ENCODE results near the gene EIF3D. TPM values are rescaled to one million over a fixed set of nuclear protein-coding genes. Genes with fewer than 3 reads are reported as not detected.

The EIF3D gene, protein sequence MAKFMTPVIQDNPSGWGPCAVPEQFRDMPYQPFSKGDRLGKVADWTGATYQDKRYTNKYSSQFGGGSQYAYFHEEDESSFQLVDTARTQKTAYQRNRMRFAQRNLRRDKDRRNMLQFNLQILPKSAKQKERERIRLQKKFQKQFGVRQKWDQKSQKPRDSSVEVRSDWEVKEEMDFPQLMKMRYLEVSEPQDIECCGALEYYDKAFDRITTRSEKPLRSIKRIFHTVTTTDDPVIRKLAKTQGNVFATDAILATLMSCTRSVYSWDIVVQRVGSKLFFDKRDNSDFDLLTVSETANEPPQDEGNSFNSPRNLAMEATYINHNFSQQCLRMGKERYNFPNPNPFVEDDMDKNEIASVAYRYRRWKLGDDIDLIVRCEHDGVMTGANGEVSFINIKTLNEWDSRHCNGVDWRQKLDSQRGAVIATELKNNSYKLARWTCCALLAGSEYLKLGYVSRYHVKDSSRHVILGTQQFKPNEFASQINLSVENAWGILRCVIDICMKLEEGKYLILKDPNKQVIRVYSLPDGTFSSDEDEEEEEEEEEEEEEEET
- total RNA-seq = 100 to 1,000 TPM; 166 to 232 (median 195) TPM

DNA sequence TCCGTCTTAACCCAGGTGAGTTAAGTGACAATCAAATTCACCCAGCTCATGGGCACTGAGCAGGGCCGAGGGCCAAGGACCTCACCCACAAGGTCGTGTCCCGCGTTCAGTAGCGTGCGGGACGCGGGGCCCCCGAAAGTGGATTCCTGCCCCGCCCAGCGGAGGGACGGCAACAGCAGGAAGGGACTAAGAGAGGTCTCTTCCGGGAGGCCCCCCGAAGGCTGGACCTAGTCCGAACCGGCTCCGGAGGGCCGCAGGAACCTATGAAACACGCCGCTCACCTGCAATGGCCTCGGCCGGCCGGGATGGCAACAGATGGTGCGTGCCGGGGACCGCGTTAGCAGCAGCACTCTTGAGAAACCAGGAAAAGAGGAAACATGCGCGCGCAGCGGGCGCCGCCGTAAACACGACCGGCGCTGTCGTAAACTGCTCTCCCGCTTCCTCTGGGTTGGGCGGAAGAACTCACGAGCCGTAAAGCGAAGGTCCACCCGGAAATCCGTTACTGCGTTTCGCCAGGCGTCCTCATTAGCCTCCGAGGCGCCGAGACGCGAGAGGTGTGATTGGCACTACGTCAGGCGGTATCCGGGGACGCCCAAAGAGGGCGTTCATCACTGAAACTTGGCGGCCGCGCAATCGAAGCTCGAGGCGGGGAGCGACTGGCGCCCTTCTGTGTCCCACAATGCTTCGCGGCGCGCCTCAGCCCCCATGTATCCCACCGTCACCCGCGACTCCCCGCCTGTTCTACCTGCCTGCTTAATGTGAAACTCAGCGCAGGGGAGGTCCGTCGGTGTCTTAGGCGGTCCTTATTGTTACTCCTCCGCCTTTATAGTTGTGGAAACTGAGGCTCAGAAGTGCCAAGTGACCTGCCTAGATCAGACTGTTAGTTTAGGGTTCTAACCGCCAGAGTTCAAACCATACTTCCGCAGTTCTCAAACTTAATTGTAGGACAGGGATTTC, at the start of gene EIF3D:
Gene EIF3D (minus strand): TSS at position 372 of the 957 bp plus-strand sequence. CDS start 3,045 bp downstream, outside the sequence.
- WGBS, 10 experiments = 0 to 6% (median 2%) methylated on average over 2 to 33 of the region's 82 CpGs; no CpG with 5 or more reads in 4 of the 10 experiments
- Histone ChIP-seq H3K4me3 (peak within 1 kb of the TSS; percentile 55 to 76 (median 59)), H3K27ac (peak within 1 kb of the TSS; percentile 69 to 88), H3K4me1 (replicated peaks in 1 of 2) (peaks cover 14 to 17% of the 10 kb centered on the region in 2 donors)
- ATAC-seq (replicated peaks in 6 of 8) = peak; percentile 81 to 95 (median 93)
- in situ Hi-C loops (cut with MboI; ENCODE audit: low pct_unique_long_range_greater_than_20kb in 2 of 9, low sequenced_read_pairs in 9 of 9, unreplicated experiment in 9 of 9) = loop anchor here in 3 of 9 experiments (25.0 kb wide), 3 partner anchors 233 to 458 kb away; partner anchors contain the start of gene NCF4 (in 1 of the 3)

DNA sequence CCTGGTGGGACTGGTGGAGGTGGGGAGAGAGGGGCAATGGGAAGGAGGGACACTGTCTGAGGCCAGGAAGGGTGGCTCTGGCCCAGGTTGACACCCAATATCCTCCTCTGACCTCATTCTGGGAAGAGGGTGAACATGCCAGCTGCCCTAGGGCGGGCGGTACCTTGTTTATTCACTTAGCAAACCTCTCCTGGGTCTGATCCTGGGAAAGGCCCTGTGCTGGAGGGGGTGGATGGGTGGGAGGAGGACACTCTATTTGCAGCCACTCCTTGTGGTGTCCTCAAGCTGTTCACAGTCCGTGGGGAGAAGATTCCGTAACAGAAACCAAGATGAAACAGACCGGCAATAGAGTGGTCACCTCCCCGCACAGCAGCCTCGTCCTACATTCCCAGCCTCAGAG, 49.7 kb upstream of the EIF3D start:
- peak in 2 of 8 experiments; percentile 65 to 84 for ATAC-seq (replicated peaks in 6 of 8)
- in situ Hi-C loops (cut with MboI; ENCODE audit: low pct_unique_long_range_greater_than_20kb in 2 of 9, low sequenced_read_pairs in 9 of 9, unreplicated experiment in 9 of 9) = no loop called here
- Histone ChIP-seq H3K27ac (no peak overlapping the region), H3K4me3 (no peak overlapping the region), H3K4me1 (replicated peaks in 1 of 2) (peaks cover 0 to 3% of the 10 kb centered on the region in 2 donors)
- WGBS, 10 experiments = 18 to 100% (median 40%) methylated on average over 1 to 2 of the region's 7 CpGs; no CpG with 5 or more reads in 7 of the 10 experiments

- in situ Hi-C loops (cut with MboI; ENCODE audit: low pct_unique_long_range_greater_than_20kb in 2 of 9, low sequenced_read_pairs in 9 of 9, unreplicated experiment in 9 of 9) = no loop called here
- WGBS, 10 experiments = 77 to 90% (median 87%) methylated on average over 2 to 7 of the region's 13 CpGs; no CpG with 5 or more reads in 7 of the 10 experiments
- Histone ChIP-seq H3K4me3 (no peak overlapping the region), H3K27ac (no peak overlapping the region), H3K4me1 (replicated peaks in 1 of 2) (peaks cover 0 to 3% of the 10 kb centered on the region in 2 donors)
- ATAC-seq (replicated peaks in 6 of 8) = no peak
These were observed 48.1 kb upstream of the EIF3D start for GRCh38 chr22:36577019-36577418.

- no peak overlapping the region for H3K4me3 ChIP-seq
- peak in 3 of 8 experiments; percentile 69 to 82 (median 70) for ATAC-seq (replicated peaks in 6 of 8)
- in situ Hi-C loops (cut with MboI; ENCODE audit: low pct_unique_long_range_greater_than_20kb in 2 of 9, low sequenced_read_pairs in 9 of 9, unreplicated experiment in 9 of 9) = loop anchor here in 1 of 9 experiments (25.0 kb wide), 1 partner anchor 288 kb away; the partner anchor contains the start of gene NCF4
- WGBS, 10 experiments = 60 to 100% (median 100%) methylated on average over 1 of the region's 1 CpG; no CpG with 5 or more reads in 5 of the 10 experiments
- H3K4me1 ChIP-seq (replicated peaks in 1 of 2) = peaks cover 0 to 6% of the 10 kb centered on the region in 2 donors
- no peak overlapping the region for H3K27ac ChIP-seq
These were observed 45.8 kb upstream of the EIF3D start for GRCh38 chr22:36574728-36575127.

DNA sequence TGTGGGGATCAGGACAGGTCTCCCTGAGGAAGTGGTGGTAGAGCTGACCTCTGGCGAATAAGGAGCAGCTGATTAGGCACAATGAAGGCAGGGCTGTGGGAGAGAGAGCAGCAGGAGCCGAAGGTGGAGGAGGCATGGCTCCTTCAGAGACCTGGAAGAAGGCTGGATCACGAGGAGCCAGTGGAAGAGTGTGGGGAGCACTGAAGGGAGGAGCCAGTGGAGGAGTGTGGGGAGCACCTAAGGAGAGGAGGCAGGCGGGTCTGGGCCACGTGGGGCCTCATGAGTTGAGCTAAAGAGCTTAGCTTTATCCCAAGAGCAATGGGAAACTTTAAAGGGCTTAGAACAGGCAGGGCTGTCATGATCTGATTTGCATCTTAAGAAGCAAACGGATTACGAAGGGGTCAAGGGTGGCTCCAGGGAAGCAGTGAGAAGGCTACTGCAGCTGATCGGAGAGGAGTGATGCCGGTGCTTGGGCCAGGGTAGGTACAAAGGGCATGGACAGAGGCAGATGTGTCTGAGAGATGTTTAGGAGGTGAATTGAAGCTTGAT, 44.9 kb upstream of the EIF3D start:
- peak in 2 of 8 experiments; percentile 15 to 17 for ATAC-seq (replicated peaks in 6 of 8)
- Histone ChIP-seq H3K4me3 (no peak overlapping the region), H3K27ac (no peak overlapping the region), H3K4me1 (replicated peaks in 1 of 2) (peaks cover 0 to 6% of the 10 kb centered on the region in 2 donors)
- in situ Hi-C loops (cut with MboI; ENCODE audit: low pct_unique_long_range_greater_than_20kb in 2 of 9, low sequenced_read_pairs in 9 of 9, unreplicated experiment in 9 of 9) = loop anchor here in 1 of 9 experiments (25.0 kb wide), 1 partner anchor 288 kb away; the partner anchor contains the start of gene NCF4
- 32 to 86% (median 37%) methylated on average over 1 to 7 of the region's 9 CpGs; no CpG with 5 or more reads in 1 of the 10 experiments for WGBS, 10 experiments

DNA sequence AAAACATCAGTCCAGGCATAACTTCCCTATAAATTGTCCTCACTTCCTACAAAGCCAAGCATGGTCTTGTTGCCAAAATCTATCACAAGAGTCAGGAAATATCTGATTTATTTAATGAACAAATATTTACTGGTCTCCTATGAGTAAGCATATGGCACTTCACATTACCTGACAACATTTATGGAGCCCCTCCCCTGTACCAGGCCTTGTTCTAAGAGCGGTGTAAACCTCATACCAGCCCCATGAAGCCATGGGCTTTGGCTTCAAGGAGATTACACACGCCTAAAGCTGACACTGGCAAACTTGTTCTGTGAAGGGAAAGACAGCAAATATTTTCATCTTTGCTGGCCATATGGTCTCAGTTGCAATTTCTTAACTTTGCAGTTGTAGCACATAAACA, 43.0 kb upstream of the EIF3D start:
- H3K4me3 ChIP-seq = no peak overlapping the region
- peaks cover 0 to 6% of the 10 kb centered on the region in 2 donors for H3K4me1 ChIP-seq (replicated peaks in 1 of 2)
- ATAC-seq (replicated peaks in 6 of 8) = no peak
- no peak overlapping the region for H3K27ac ChIP-seq
- in situ Hi-C loops (cut with MboI; ENCODE audit: low pct_unique_long_range_greater_than_20kb in 2 of 9, low sequenced_read_pairs in 9 of 9, unreplicated experiment in 9 of 9) = loop anchor here in 1 of 9 experiments (25.0 kb wide), 1 partner anchor 290 kb away; the partner anchor contains the start of gene NCF4
- WGBS, 10 experiments = 57 to 100% (median 86%) methylated on average over 1 to 2 of the region's 2 CpGs; no CpG with 5 or more reads in 4 of the 10 experiments

DNA sequence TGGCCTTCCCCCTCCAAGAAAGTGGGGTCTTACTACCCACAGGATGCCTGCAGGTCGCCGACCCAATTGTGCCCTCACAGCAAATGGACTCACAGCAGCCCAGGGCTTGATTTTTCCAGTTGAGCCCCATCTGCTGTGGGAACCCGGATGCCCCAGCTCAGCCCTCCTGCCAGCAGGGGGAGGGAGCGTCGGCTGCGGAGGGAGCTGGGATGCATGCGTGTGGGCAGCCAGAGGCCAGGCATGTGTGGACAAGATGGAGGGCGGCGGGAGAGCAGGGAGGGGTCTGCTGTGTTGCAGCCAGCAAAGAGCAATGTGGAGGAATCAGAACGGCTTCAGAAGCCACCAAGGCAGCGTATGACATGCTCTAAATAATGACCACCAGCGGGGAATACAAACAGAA, 41.0 kb upstream of the EIF3D start:
- 10 to 90% (median 45%) methylated on average over 2 to 6 of the region's 12 CpGs; no CpG with 5 or more reads in 3 of the 10 experiments for WGBS, 10 experiments

DNA sequence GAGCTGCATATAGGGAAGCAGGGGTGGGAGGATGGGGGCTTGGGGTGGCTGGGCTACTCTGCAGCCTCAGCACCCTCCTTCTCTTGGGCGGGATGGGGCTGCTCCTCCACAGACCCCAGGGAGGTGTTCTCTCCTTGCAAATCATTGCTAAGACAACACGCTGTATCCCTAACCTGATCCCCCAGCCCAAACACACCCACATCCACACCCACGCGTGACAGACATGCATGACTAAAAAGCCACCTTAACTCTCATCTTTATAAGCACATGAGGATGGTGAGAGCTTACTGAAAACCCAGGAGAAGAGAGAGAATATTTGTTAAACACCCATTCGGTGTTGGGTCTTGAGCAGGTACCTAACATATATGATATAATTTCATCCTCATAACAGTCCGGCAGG, 39.9 kb upstream of the EIF3D start:
- WGBS, 10 experiments = 80 to 100% (median 100%) methylated on average over 1 to 2 of the region's 6 CpGs; no CpG with 5 or more reads in 5 of the 10 experiments
- peaks cover 0 to 4% of the 10 kb centered on the region in 2 donors for H3K4me1 ChIP-seq (replicated peaks in 1 of 2)
- no peak for ATAC-seq (replicated peaks in 6 of 8)
- in situ Hi-C loops (cut with MboI; ENCODE audit: low pct_unique_long_range_greater_than_20kb in 2 of 9, low sequenced_read_pairs in 9 of 9, unreplicated experiment in 9 of 9) = loop anchor here in 1 of 9 experiments (25.0 kb wide), 1 partner anchor 293 kb away; the partner anchor contains the start of gene NCF4
- H3K27ac ChIP-seq = no peak overlapping the region
- H3K4me3 ChIP-seq = no peak overlapping the region

More for the DNA sequence above, 41.0 kb upstream of the EIF3D start:
- in situ Hi-C loops (cut with MboI; ENCODE audit: low pct_unique_long_range_greater_than_20kb in 2 of 9, low sequenced_read_pairs in 9 of 9, unreplicated experiment in 9 of 9) = loop anchor here in 1 of 9 experiments (25.0 kb wide), 1 partner anchor 292 kb away; the partner anchor contains the start of gene NCF4
- H3K4me1 ChIP-seq (replicated peaks in 1 of 2) = peaks cover 0 to 6% of the 10 kb centered on the region in 2 donors
- H3K27ac ChIP-seq = peak overlapping the region in 1 of 2 donors; percentile 31
- ATAC-seq (replicated peaks in 6 of 8) = peak; percentile 48 to 88 (median 72)
- no peak overlapping the region for H3K4me3 ChIP-seq

DNA sequence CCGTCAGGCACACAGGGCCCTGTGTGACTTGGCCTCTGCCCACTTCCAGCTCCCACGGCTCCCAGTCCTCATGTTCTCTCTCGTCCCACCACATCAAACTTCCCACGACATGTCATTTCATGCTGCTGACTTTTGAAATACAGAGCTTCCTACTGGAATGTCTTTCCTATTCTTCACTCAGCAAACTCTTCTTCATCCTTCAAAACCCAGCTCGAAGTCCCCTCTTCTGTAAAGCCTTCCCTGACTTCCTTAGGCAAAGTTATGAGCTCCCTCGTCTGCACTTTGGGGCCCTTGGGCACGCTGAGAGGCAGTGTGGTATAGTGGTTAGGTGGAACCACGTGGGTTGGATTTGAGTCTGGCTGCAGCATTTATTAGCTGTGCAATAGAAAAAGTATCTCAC, 37.8 kb upstream of the EIF3D start:
- whole genome bisulfite sequencing, 10 experiments = 53 to 100% (median 71%) methylated on average over 1 to 6 of the region's 8 CpGs; no CpG with 5 or more reads in 3 of the 10 experiments
- no peak overlapping the region for H3K4me3 ChIP-seq
- in situ Hi-C loops (cut with MboI; ENCODE audit: low pct_unique_long_range_greater_than_20kb in 2 of 9, low sequenced_read_pairs in 9 of 9, unreplicated experiment in 9 of 9) = loop anchor here in 1 of 9 experiments (25.0 kb wide), 1 partner anchor 296 kb away; the partner anchor contains the start of gene NCF4
- peaks cover 0 to 4% of the 10 kb centered on the region in 2 donors for H3K4me1 ChIP-seq (replicated peaks in 1 of 2)
- ATAC-seq (replicated peaks in 6 of 8) = no peak
- H3K27ac ChIP-seq = no peak overlapping the region

DNA sequence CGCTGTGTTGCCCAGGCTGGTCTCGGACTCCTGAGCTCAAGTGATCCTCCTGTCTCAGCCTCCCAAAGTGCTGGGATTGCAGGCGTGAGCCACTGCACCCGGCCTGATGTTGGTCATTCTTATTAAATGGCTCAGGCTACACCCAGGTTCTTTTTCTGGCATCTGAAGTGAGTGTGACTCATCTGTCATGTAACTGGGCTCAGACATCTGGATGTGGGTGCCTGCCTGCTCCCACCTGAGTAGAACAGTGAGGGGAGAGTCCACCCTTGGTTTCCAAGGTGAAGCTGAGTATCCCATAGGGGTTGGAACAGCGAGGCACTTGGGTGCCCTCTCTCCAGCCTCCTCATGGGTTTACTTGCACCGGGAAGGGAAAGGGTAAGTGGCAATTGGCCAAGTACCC, 36.7 kb upstream of the EIF3D start:
- no peak overlapping the region for H3K27ac ChIP-seq
- WGBS, 10 experiments = 60 to 94% (median 80%) methylated on average over 1 to 4 of the region's 6 CpGs; no CpG with 5 or more reads in 3 of the 10 experiments
- in situ Hi-C loops (cut with MboI; ENCODE audit: low pct_unique_long_range_greater_than_20kb in 2 of 9, low sequenced_read_pairs in 9 of 9, unreplicated experiment in 9 of 9) = loop anchor here in 1 of 9 experiments (25.0 kb wide), 1 partner anchor 297 kb away; the partner anchor contains the start of gene NCF4
- H3K4me1 ChIP-seq (replicated peaks in 1 of 2) = peaks cover 0 to 4% of the 10 kb centered on the region in 2 donors
- no peak overlapping the region for H3K4me3 ChIP-seq
- ATAC-seq (replicated peaks in 6 of 8) = peak in 1 of 8 experiments; percentile 12

DNA sequence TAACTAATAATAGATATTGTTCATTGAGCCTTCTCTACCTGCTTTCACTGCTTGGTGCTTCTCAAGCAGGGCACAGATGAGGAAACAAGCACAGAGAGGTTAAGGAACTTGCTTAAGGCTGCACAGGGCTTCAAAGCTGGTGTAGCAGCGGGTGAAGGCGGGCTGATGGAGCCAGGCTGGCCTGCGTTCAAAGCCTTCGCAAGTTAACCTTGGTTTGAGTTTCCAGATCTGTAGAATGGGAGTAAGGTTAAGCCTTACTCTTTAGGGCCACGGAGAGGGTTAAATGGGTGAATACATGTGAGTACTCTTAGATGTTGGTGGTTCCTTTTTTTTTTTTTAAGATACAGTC, 36.2 kb upstream of the EIF3D start:
- in situ Hi-C loops (cut with MboI; ENCODE audit: low pct_unique_long_range_greater_than_20kb in 2 of 9, low sequenced_read_pairs in 9 of 9, unreplicated experiment in 9 of 9) = loop anchor here in 1 of 9 experiments (25.0 kb wide), 1 partner anchor 297 kb away; the partner anchor contains the start of gene NCF4
- H3K4me1 ChIP-seq (replicated peaks in 1 of 2) = peaks cover 0 to 4% of the 10 kb centered on the region in 2 donors
- WGBS, 10 experiments = 20 to 100% (median 92%) methylated on average over 1 to 5 of the region's 5 CpGs; no CpG with 5 or more reads in 3 of the 10 experiments
- no peak overlapping the region for H3K27ac ChIP-seq
- no peak overlapping the region for H3K4me3 ChIP-seq
- ATAC-seq (replicated peaks in 6 of 8) = no peak

Data from motor neuron (in vitro differentiated cells).